HG03159 (cell line): Measurements from ENCODE around the gene SPX.

Experiments used
- ATAC-seq: cut with Tn5 transposase; IDR thresholded peaks from one replicate; pipeline ENCODE4 v1.9.1; 2021; ENCODE audit warnings: mild to moderate bottlenecking, moderate library complexity; ENCODE audit not compliant: unreplicated experiment

Gene SPX

GRCh38 chr12:21526053-21526452 is at the start of gene SPX:
Gene SPX (plus strand): TSS chr12:21526296. CDS start chr12:21526473, 177 bp downstream.
- no peak for ATAC-seq

GRCh38 chr12:21476949-21477348 is 49.1 kb upstream of the SPX start:
- ATAC-seq, result no peak

DNA sequence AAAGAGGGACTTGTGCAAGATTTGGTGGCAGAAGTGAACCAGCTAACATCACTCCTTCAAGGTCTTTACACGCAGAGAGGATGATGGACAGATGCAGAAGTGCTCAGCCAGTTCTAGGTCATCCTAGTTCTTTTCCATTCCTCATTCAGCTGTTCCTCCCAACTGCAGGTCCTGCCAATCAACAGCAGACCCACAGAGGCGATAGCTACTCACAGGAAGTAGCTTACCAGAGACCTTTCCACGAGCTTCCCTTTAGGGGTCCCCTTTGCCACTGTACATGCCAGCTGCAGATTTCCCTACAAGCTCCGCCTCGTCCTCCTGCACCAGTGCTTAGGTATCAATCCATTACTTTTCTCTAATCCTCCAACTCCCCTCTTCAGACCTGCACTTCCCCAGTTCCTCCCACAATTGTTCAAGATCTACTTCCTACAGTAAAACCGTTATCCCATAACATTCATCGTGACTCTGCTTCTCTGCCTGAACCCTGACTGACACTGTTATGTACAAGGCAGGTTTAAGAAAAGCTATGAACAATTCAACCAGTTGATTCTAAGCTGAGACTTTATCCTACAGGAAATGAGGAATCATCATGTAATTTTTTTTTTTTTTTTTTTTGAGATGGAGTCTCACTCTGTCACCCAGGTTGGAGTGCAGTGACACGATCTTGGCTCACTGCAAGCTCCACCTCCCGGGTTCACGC is 47.2 kb upstream of the SPX start:
- ATAC-seq, result no peak

DNA sequence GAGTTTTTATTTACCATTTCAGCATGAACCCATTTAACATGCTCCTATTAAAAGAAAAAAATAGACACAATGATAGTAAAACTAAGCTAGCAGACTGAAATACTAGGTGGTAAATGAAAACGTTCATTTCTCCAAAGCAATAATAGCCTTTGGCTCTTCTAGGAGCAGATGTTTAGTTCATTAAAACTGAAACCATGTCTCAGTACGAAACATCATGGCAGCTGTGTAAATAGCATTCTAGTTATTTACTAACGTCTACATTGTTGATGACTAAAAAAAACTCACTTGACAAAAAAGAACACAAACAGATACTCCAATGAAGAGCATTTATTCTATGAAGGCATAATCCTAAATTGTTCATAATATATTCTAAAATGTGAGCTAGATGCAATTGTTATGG is 42.6 kb upstream of the SPX start:
- no peak for ATAC-seq

DNA sequence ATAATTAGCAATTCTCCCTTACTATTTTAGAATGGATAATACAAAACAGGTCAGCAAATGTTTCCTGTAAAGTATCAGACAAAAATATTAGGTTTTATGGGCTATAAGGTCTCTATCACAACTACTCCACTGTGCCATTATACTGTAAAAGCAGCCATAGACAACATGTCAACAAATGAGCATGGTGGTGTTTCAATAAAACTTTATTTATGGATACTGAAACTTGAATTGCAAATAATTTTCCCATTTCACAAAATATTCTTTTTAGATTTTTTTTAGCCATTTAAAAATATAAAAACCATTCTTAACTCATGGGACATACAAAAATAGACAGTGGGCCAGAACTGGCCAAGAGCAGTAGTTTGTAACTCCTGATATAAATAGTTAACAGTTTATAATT is 40.1 kb upstream of the SPX start:
- no peak for ATAC-seq

GRCh38 chr12:21499765-21500164 is 26.3 kb upstream of the SPX start:
- no peak for ATAC-seq

DNA sequence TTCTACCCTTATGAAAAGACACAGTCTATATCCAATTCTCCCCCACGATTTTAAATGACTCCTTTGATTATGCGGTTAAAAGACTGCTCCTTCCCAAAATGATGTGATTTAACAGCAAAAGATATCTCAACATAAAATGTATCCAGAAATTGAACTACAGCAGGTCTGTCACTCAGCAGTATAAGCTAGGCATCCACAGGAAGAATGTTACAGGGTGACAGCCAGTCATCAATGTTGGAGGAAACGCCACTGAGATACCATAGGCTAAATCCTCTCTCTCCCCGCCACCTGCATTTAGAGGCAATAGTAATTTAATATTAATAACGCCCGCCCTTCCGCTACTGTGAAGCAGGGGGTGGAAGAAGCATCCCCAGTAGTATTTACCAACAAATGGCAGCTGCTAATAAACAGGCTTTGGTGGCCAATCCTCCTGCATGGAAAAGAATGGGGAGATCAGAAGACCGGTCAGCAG is 25.3 kb upstream of the SPX start:
- peak; percentile 11 for ATAC-seq

GRCh38 chr12:21501258-21502163 is 24.6 kb upstream of the SPX start, which contains the start of the genes GOLT1B and RECQL:
Gene GOLT1B (plus strand): TSS chr12:21501789. CDS start chr12:21501924, 135 bp downstream.
Gene RECQL (minus strand): TSS chr12:21501635. CDS start chr12:21499570, 2,065 bp downstream.
- peak; percentile 99 for ATAC-seq

DNA sequence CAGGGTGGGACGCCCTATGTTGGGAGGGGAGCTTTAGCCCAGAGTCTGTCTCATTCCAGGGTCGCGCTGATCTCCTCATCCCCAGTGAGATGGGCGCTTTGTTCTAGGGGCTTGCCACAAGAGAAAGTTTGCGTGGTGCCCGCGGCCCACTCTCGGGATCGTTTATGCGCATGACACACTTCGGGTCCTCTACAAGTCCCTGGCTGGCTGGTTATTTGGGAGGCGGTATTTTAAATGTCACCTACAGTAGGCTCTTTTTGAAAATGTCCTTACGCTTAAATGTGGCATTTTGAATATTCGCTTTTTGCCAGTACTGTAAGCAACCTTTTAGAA is 24.0 kb upstream of the SPX start:
- no peak for ATAC-seq

GRCh38 chr12:21502872-21503271 is 23.2 kb upstream of the SPX start:
- no peak for ATAC-seq

DNA sequence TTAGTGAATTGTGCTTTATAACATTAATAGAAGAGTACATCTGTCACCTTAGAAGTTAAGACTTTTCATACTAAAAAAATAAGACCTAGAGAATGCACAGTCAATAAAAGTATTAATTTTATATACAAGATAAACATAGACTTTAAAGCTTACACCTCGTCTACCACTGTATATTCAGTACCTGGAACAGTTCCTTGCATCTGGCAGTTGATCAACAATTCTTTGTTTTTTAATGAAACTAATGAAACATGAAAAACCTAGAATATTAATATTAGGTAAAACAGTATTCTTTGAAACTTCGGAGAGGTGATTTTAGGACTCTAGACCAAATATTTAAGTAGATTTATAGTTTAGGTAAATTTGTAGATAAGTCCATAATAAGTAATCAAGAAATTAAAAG is 20.2 kb upstream of the SPX start:
- ATAC-seq, result no peak

DNA sequence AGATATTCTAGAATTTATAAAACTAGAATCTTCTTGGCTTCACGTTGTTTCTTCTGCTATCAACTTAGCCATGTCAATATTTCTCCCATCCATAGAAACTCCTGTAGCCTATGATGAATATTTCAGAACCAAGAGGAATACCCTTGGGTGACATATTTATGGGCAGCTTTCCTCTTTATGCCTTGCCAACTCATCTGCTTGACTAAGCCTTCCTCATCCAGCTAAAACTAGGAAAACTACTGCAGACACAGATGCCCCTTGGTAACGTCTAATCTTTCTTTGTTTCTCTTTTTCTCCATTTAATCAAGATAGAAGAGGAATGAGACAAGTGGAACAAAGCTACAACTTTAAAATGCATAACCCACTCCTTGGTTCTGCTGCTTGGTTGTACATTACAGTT is 18.2 kb upstream of the SPX start:
- no peak for ATAC-seq

GRCh38 chr12:21509768-21510167 is 16.3 kb upstream of the SPX start:
- ATAC-seq, result peak; percentile 95

GRCh38 chr12:21516281-21516680 is 9.8 kb upstream of the SPX start:
- no peak for ATAC-seq

DNA sequence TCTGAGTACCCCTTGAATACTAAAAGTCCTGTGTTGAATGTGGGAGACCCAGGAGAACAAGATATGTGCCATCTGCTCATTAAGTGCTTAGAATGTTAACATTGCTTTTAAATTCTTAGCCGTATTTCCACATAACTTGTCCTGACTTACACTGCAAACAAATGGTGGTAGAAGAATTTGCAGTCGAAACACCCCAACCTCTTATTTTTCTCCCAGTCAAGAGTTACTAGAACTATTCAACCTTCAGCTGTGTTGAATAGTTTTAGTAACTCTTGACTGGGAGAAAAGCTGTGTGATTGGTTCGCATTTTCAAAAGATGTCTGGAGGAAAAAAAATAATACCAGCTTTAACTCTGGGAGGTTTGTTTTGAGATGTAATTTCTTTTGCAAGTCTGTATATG is 7.6 kb upstream of the SPX start:
- no peak for ATAC-seq

DNA sequence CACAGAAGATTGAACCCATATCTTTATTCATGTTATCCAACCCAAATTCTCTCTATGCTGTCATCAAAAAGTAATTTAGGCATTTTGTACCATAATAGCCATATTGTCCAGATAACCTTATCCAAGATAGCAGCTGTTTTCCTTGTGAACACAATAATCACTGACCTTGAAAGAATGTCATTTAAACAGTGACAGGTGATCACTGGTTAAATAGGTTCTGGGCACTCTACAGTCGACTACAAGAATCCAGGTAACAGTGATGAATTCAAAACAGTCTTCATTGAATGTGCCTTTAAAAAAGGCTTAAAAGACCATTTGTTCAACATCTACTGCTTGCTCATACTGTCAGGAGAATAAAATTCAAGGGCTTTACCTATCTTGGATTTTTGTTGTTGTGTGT is 4.6 kb upstream of the SPX start:
- ATAC-seq, result no peak

- ATAC-seq, result no peak
Observed at GRCh38 chr12:21523148-21523547, 2.9 kb upstream of the SPX start.

GRCh38 chr12:21526721-21527345 is 737 bp downstream of the SPX start:
- no peak for ATAC-seq

GRCh38 chr12:21527451-21528180 is 1.5 kb downstream of the SPX start:
- peak; percentile 89 for ATAC-seq

- ATAC-seq, result no peak
Observed at GRCh38 chr12:21528953-21529352, 2.9 kb downstream of the SPX start.

DNA sequence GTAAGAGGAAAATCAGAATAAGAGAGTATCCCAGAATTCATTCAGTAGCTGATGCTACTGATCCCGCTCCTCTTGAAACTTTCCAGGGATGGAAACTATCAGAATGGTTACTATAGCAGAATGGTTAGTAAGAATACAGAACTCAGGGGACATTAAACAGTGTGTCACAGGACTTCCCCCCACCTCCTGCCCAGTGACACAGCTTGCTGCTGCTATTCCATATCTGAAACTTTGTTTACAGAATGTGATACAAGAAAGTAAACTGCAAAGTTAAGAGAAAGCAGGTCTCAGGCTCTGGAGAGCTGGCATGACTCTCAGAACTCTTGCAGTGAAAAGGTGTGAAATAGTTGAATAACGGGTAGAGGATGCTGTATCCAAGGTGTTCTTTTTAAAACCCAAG is 3.4 kb downstream of the SPX start:
- no peak for ATAC-seq
